Measurements from ENCODE around the gene LHX5.
A peak's percentile ranks its signal among the peaks of the same experiment; 100 is the strongest.

DNA sequence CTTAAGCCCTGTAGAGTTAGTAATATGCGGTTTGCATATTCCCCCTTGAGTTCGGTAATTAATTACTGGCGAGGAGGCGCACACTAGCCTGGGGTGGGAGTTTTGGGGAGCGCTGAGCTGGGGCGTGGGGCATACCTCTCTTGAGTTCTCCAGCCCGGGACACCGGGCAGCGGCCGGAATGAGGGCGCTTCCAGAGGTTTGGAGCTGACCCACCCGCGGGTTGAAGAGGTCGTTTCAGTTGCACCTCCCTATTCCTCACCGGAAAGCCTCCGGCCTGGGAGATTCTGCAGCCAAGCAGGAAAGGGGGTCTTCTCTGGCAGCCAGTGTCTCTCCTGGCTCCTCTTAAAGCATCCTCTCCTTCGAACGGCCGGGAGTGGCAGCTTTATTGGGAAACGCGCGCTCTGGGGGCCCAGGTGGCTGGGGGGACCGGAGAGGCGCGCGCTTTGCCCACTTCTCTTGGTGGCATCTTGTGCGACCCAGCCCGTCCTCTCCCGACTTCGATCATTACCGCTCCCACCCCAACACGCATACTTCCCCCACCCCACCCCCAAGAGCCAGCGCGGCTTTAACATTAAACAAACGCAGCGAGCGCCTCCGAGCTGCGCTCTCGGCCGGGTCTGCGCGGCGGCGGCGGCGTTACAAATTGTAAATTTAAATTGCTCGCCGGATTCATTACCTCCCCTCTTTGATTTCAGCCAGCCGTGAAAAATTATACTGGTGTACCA, 3.9 kb upstream of the LHX5 start:
- TF ChIP-seq, protein P1, sequence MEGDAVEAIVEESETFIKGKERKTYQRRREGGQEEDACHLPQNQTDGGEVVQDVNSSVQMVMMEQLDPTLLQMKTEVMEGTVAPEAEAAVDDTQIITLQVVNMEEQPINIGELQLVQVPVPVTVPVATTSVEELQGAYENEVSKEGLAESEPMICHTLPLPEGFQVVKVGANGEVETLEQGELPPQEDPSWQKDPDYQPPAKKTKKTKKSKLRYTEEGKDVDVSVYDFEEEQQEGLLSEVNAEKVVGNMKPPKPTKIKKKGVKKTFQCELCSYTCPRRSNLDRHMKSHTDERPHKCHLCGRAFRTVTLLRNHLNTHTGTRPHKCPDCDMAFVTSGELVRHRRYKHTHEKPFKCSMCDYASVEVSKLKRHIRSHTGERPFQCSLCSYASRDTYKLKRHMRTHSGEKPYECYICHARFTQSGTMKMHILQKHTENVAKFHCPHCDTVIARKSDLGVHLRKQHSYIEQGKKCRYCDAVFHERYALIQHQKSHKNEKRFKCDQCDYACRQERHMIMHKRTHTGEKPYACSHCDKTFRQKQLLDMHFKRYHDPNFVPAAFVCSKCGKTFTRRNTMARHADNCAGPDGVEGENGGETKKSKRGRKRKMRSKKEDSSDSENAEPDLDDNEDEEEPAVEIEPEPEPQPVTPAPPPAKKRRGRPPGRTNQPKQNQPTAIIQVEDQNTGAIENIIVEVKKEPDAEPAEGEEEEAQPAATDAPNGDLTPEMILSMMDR (IDR thresholded peaks at IDR 0.05; ENCODE audit: insufficient read depth, low read depth, low read length) = no peak
- peak; percentile 49 for TF ChIP-seq EZH2 (IDR thresholded peaks at IDR 0.05; ENCODE audit: insufficient read depth, low read length)

Data from astrocyte (in vitro differentiated cells and primary cell).